ENCODE data around the gene CREB5. TPM values are rescaled to one million over a fixed set of nuclear protein-coding genes. Genes with fewer than 3 reads are reported as not detected.
A peak's percentile ranks its signal among the peaks of the same experiment; 100 is the strongest.

The CREB5 gene
- total and polyA plus RNA-seq, 9 donors = 16.0 to 46.2 (median 28.5) TPM

DNA sequence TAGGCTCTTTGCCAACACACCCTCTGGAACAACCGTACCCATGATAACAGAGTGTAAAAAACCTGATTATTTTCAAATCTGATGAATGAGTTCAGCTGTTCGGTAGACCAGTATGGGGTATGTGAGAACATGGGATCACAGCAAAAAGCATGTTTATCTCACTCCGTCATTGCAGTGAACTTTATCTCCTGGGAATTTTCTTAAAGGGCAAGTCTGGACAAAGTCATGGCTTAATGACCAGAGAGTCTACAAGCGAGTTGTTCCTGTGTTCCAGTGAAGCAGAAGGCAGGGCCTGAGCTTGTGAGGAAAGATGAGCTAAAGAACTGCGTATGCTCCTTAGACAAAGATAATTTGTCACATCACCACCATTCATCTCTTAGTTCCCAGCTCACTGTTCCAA, 326.1 kb downstream of the CREB5 start:
- H3K4me3 ChIP-seq (ENCODE audit: low read length) = no peak overlapping the region
- peaks cover 4% of the 10 kb centered on the region for H3K36me3 ChIP-seq (ENCODE audit: control insufficient read depth, insufficient read depth, low read length)
- no CpG with 5 or more reads among the region's 5 CpGs for WGBS (ENCODE audit: insufficient coverage)
- H3K9me3 ChIP-seq (replicated peaks; ENCODE audit: control insufficient read depth, low read depth, low read length) = no peaks in the 10 kb centered on the region
- peaks cover 4% of the 10 kb centered on the region for H3K4me1 ChIP-seq (ENCODE audit: control insufficient read depth, insufficient read depth, low read length)
- no peaks in the 10 kb centered on the region for H3K27me3 ChIP-seq (ENCODE audit: control insufficient read depth, insufficient read depth, low read length)
- no peak overlapping the region for H3K27ac ChIP-seq (ENCODE audit: low read length)
- peak; percentile 57 for DNase-seq

- Histone ChIP-seq H3K9me3 (replicated peaks; ENCODE audit: control insufficient read depth, low read depth, low read length) (no peaks in the 10 kb centered on the region), H3K4me1 (ENCODE audit: control insufficient read depth, insufficient read depth, low read length) (peaks cover 2% of the 10 kb centered on the region), H3K4me3 (ENCODE audit: low read length) (no peak overlapping the region), H3K27me3 (ENCODE audit: control insufficient read depth, insufficient read depth, low read length) (no peaks in the 10 kb centered on the region), H3K36me3 (ENCODE audit: control insufficient read depth, insufficient read depth, low read length) (peaks cover 4% of the 10 kb centered on the region), H3K27ac (ENCODE audit: low read length) (no peak overlapping the region)
- WGBS (ENCODE audit: insufficient coverage) = no CpG with 5 or more reads among the region's 3 CpGs
- no peak for DNase-seq
Measured at GRCh38 chr7:28739128-28739527, 326.8 kb downstream of the CREB5 start.

DNA sequence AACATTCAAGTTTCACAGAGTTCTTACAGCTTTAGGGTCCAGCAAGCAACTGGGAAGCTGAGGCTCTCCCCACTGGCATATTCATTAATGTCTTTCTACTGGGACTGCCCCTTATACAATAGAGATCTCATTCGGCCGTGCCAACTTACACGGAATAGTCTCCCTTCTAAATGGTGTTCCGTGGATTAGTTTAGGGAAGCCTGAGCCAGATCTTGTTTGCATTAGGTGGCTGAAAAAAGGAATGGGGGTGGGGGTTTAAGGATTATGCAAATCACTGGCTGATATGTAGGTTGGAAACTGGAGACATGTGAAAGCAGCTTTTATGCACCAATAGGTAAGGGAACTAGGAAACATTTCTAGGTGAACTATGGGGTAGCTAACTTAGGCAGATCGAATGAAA, 327.5 kb downstream of the CREB5 start:
- no peaks in the 10 kb centered on the region for H3K27me3 ChIP-seq (ENCODE audit: control insufficient read depth, insufficient read depth, low read length)
- H3K4me3 ChIP-seq (ENCODE audit: low read length) = no peak overlapping the region
- H3K36me3 ChIP-seq (ENCODE audit: control insufficient read depth, insufficient read depth, low read length) = peaks cover 4% of the 10 kb centered on the region
- 40% methylated on average over 1 of the region's 5 CpGs for whole genome bisulfite sequencing (ENCODE audit: insufficient coverage)
- no peak overlapping the region for H3K27ac ChIP-seq (ENCODE audit: low read length)
- H3K4me1 ChIP-seq (ENCODE audit: control insufficient read depth, insufficient read depth, low read length) = peaks cover 3% of the 10 kb centered on the region
- no peak for DNase-seq
- no peaks in the 10 kb centered on the region for H3K9me3 ChIP-seq (replicated peaks; ENCODE audit: control insufficient read depth, low read depth, low read length)

DNA sequence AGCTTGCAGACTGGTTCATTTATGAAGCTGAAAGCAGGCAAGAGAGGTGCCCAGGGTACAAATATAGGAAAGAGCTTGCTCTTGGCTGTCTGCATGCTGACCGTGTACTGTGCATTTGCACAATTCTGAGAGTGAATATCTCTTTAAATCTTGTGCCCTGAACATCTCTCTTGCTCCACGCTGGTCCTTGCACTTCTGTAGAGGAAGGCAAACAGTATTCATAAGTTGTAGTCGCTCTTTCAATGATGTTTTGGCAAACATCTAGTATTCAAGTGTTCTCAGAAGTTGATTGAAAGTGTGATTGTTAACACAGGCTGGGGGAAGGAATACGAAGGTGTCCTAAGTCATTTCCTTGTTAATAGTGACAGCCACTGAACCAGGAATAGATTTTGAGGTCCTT, 332.6 kb downstream of the CREB5 start:
- Histone ChIP-seq H3K9me3 (replicated peaks; ENCODE audit: control insufficient read depth, low read depth, low read length) (no peaks in the 10 kb centered on the region), H3K27me3 (ENCODE audit: control insufficient read depth, insufficient read depth, low read length) (no peaks in the 10 kb centered on the region), H3K4me3 (ENCODE audit: low read length) (no peak overlapping the region), H3K36me3 (ENCODE audit: control insufficient read depth, insufficient read depth, low read length) (no peaks in the 10 kb centered on the region), H3K27ac (ENCODE audit: low read length) (no peak overlapping the region), H3K4me1 (ENCODE audit: control insufficient read depth, insufficient read depth, low read length) (peaks cover 25% of the 10 kb centered on the region)
- 14% methylated on average over 1 of the region's 4 CpGs for WGBS (ENCODE audit: insufficient coverage)
- DNase-seq = no peak

GRCh38 chr7:28745351-28745750, 333.0 kb downstream of the CREB5 start:
- peaks cover 25% of the 10 kb centered on the region for H3K4me1 ChIP-seq (ENCODE audit: control insufficient read depth, insufficient read depth, low read length)
- no peaks in the 10 kb centered on the region for H3K36me3 ChIP-seq (ENCODE audit: control insufficient read depth, insufficient read depth, low read length)
- H3K4me3 ChIP-seq (ENCODE audit: low read length) = no peak overlapping the region
- H3K27me3 ChIP-seq (ENCODE audit: control insufficient read depth, insufficient read depth, low read length) = no peaks in the 10 kb centered on the region
- DNase-seq = peak; percentile 76
- no peaks in the 10 kb centered on the region for H3K9me3 ChIP-seq (replicated peaks; ENCODE audit: control insufficient read depth, low read depth, low read length)
- H3K27ac ChIP-seq (ENCODE audit: low read length) = no peak overlapping the region
- whole genome bisulfite sequencing (ENCODE audit: insufficient coverage) = 8% methylated on average over 2 of the region's 3 CpGs

DNA sequence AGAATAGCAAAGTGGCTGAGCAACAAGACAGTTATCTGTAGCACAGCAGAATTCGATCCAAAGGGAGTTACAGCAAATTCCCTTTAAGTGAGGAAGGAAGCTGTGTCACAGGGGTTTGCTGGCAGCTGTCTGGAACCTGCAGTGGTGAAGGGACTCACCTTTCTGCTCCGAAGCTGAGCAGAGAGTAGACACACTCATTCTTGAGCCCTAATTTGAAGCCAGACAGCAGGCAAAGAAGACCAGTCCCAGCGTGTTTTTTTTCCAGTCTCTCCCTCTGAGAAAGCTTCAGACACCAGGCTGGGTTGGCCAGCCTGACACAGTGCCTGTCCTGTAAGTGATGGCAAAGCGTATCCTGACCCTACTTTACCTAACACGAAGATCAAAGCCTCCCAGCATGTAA, 335.1 kb downstream of the CREB5 start:
- WGBS (ENCODE audit: insufficient coverage) = 30% methylated on average over 3 of the region's 5 CpGs
- H3K27ac ChIP-seq (ENCODE audit: low read length) = no peak overlapping the region
- no peak overlapping the region for H3K4me3 ChIP-seq (ENCODE audit: low read length)
- peaks cover 25% of the 10 kb centered on the region for H3K4me1 ChIP-seq (ENCODE audit: control insufficient read depth, insufficient read depth, low read length)
- H3K9me3 ChIP-seq (replicated peaks; ENCODE audit: control insufficient read depth, low read depth, low read length) = no peaks in the 10 kb centered on the region
- H3K36me3 ChIP-seq (ENCODE audit: control insufficient read depth, insufficient read depth, low read length) = no peaks in the 10 kb centered on the region
- no peaks in the 10 kb centered on the region for H3K27me3 ChIP-seq (ENCODE audit: control insufficient read depth, insufficient read depth, low read length)
- DNase-seq = no peak

GRCh38 chr7:28747854-28748253, 335.5 kb downstream of the CREB5 start:
- H3K4me3 ChIP-seq (ENCODE audit: low read length) = no peak overlapping the region
- WGBS (ENCODE audit: insufficient coverage) = 0% methylated on average over 1 of the region's 3 CpGs
- no peaks in the 10 kb centered on the region for H3K36me3 ChIP-seq (ENCODE audit: control insufficient read depth, insufficient read depth, low read length)
- H3K4me1 ChIP-seq (ENCODE audit: control insufficient read depth, insufficient read depth, low read length) = peaks cover 25% of the 10 kb centered on the region
- peak overlapping the region; percentile 56 for H3K27ac ChIP-seq (ENCODE audit: low read length)
- no peaks in the 10 kb centered on the region for H3K9me3 ChIP-seq (replicated peaks; ENCODE audit: control insufficient read depth, low read depth, low read length)
- no peaks in the 10 kb centered on the region for H3K27me3 ChIP-seq (ENCODE audit: control insufficient read depth, insufficient read depth, low read length)
- DNase-seq = no peak

- H3K9me3 ChIP-seq (replicated peaks; ENCODE audit: control insufficient read depth, low read depth, low read length) = no peaks in the 10 kb centered on the region
- H3K27me3 ChIP-seq (ENCODE audit: control insufficient read depth, insufficient read depth, low read length) = no peaks in the 10 kb centered on the region
- peak overlapping the region; percentile 77 for H3K27ac ChIP-seq (ENCODE audit: low read length)
- no peak overlapping the region for H3K4me3 ChIP-seq (ENCODE audit: low read length)
- H3K36me3 ChIP-seq (ENCODE audit: control insufficient read depth, insufficient read depth, low read length) = no peaks in the 10 kb centered on the region
- DNase-seq = no peak
- peaks cover 25% of the 10 kb centered on the region for H3K4me1 ChIP-seq (ENCODE audit: control insufficient read depth, insufficient read depth, low read length)
- WGBS (ENCODE audit: insufficient coverage) = 49% methylated on average over 3 of the region's 4 CpGs
Measured at GRCh38 chr7:28748346-28748745, 336.0 kb downstream of the CREB5 start.

DNA sequence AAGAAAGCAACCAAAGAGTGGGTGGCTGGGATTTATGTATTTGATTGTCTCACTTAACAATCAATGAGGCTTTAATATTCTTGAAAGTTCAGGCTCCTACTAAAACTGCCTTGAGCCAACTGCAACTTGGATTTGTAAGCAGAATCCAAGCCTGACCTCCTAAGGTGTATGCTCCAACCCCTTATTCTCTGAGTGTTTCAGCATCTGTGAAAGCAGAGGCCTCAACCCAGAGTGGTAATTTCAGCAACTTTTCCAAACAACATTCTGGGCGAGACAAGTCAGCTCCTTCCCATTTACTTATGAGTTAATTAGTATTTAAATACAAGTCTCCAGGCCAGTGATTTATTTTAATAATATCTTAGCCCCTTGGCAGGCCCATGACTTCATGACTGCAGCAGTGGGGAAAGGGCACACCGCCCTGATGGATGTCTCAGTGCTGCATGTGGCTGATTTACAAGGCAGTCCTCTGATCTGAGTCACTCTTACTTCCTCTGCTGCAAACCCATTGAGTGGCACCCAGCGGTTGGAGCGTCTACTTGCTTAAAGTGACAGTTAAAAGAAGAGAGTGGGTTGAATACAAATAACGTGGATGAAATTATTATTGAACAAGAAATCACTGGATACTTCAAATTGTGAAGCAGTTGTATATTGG, 336.7 kb downstream of the CREB5 start:
- 20% methylated on average over 1 of the region's 5 CpGs for WGBS (ENCODE audit: insufficient coverage)
- Histone ChIP-seq H3K4me1 (ENCODE audit: control insufficient read depth, insufficient read depth, low read length) (peaks cover 26% of the 10 kb centered on the region), H3K27ac (ENCODE audit: low read length) (peak overlapping the region; percentile 77)

DNA sequence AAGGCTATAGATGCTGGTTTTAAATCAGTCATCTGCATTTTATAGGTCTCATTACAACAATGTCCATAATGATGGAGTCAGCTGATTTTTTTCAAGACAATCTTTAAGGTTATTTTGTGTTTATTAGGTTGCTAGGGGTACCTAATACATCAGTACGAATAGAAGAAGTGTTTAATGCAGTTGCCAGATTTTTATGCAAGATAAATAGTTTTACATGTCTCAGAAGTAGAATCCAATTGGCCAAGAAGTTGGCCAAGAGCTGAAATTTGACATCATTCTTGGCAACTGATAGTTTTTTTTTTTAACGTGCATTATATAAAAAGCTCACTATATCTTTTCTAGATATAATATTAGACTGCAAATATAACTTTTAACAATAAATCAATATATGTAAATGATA, 337.3 kb downstream of the CREB5 start:
- peak overlapping the region; percentile 77 for H3K27ac ChIP-seq (ENCODE audit: low read length)
- no peaks in the 10 kb centered on the region for H3K27me3 ChIP-seq (ENCODE audit: control insufficient read depth, insufficient read depth, low read length)
- no peaks in the 10 kb centered on the region for H3K9me3 ChIP-seq (replicated peaks; ENCODE audit: control insufficient read depth, low read depth, low read length)
- H3K4me3 ChIP-seq (ENCODE audit: low read length) = no peak overlapping the region
- no peaks in the 10 kb centered on the region for H3K36me3 ChIP-seq (ENCODE audit: control insufficient read depth, insufficient read depth, low read length)
- DNase-seq = peak; percentile 90
- H3K4me1 ChIP-seq (ENCODE audit: control insufficient read depth, insufficient read depth, low read length) = peaks cover 31% of the 10 kb centered on the region
- WGBS (ENCODE audit: insufficient coverage) = no CpG with 5 or more reads among the region's 2 CpGs

More for the DNA sequence above, 336.7 kb downstream of the CREB5 start:
- H3K4me3 ChIP-seq (ENCODE audit: low read length) = no peak overlapping the region
- H3K36me3 ChIP-seq (ENCODE audit: control insufficient read depth, insufficient read depth, low read length) = no peaks in the 10 kb centered on the region
- H3K27me3 ChIP-seq (ENCODE audit: control insufficient read depth, insufficient read depth, low read length) = no peaks in the 10 kb centered on the region
- peak; percentile 58 for DNase-seq
- H3K9me3 ChIP-seq (replicated peaks; ENCODE audit: control insufficient read depth, low read depth, low read length) = no peaks in the 10 kb centered on the region

- Histone ChIP-seq H3K36me3 (ENCODE audit: control insufficient read depth, insufficient read depth, low read length) (peaks cover 2% of the 10 kb centered on the region), H3K4me1 (ENCODE audit: control insufficient read depth, insufficient read depth, low read length) (peaks cover 28% of the 10 kb centered on the region), H3K9me3 (replicated peaks; ENCODE audit: control insufficient read depth, low read depth, low read length) (no peaks in the 10 kb centered on the region), H3K4me3 (ENCODE audit: low read length) (no peak overlapping the region), H3K27me3 (ENCODE audit: control insufficient read depth, insufficient read depth, low read length) (no peaks in the 10 kb centered on the region), H3K27ac (ENCODE audit: low read length) (no peak overlapping the region)
- no CpG with 5 or more reads among the region's 6 CpGs for WGBS (ENCODE audit: insufficient coverage)
- no peak for DNase-seq
Measured at GRCh38 chr7:28750981-28751380, 338.7 kb downstream of the CREB5 start.

Measured in muscle of leg (tissue), 11 donors.